Stimulated activated CD4-positive, alpha-beta T cell treated with anti-CD3 and anti-CD28 coated beads, Interleukin-4, amount 100 ng/mL, for 4 hours (primary cell): ENCODE measurements around the gene ITIH5.
"Not testable (repeated sequence)": the region's sequence is repeated elsewhere in the genome, so short reads cannot be mapped to it uniquely, and the experiment has no call there.

Experiments
- DNase-seq, 2 experiments: peaks; one replicate each; pipeline ENCODE4 v3.0.0-alpha.2; 2020

Gene ITIH5

DNA sequence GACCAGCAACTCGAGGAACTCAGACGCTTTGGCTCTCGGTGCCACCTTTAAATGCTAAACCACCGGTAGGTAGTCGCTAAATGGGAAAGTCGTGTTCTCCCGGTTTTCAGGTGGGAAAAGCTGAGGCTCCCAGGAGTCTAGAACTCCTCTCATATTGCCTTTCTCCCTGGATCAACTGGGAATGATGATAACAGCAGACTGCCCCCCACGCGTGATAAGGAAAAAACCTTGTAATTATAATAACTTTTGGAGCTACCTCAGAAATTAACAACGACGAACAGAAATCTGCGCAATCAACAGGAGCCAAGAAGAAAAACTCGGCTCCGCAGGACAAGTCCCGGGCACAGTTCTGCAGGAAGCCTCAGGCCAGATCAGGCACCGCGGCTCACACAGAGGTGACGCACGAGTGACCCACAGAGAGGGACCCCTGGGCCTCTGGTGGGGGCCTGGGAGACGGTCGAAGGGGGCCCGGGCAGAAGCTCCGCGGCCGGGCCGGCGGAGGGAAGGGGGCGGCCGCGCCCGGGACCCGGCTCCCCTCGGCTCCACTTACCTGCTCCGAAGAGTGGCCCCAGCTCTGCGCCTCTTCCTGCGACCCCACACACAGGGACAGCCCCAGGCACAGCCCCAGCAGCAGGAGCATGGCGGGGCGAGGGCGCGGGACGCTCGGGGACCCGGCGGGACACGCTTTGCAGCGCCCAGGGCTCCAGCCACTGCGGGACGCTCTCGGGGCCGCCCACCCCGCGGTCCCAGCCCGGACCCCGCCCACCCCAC is at the start of gene ITIH5:
TSS of gene ITIH5 (minus strand) at position 714 of the 771 bp plus-strand sequence. CDS start at position 640, 74 bp downstream.
- no peak for DNase-seq

DNA sequence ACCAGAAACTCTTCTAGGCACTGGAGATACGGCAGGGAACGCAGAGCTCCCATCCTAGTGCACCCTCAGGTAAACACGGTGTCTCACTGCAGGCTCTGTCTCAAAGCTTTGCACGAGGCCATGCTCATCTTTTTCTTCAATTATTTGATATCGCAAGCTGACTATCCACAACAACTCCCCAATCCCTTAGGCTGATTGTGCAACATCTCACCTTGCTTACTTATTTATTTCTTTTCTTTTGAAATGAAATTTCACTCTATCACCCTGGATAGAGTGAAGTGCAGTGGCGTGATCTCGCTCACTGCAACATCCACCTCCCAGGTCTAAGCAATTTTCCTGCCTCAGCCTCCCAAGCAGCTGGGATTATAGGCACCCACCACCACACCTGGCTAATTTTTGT is 48.7 kb upstream of the ITIH5 start:
- DNase-seq = no peak

DNA sequence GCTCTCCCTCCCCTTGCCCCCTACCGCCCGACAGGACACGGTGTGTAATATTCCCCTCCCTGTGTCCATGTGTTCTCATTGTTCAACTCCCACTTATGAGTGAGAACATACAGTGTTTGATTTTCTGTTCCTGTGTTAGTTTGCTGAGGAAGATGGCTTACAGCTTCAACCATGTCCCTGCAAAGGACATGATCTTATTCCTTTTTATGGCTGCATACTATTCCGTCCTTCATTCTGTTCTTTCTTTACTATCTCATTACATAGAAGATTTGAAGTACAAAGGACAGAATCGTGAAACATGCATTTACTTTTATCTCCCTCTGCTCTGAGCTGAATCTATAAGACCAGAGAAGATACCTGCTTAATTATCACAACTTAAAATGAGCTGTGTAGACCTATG is 44.3 kb upstream of the ITIH5 start:
- not testable (repeated sequence) for DNase-seq

DNA sequence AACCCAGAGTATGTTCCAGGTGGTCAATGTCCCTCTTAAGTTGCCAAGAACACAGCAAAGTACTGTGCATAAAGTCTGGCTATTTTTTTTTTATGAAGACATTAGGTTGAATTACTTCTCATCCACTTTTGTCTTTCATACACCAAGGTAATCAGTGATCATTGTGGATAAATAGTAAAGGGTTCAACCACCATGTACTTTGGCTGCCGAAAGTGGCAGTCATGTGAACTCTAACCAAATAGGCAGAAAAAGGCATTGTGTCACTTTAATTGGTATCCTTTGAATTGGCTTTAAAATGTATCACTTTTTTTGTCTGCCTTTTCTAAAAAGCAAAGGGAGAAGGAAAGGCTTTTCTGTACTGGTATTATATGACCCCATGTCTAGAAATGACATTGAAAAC is 43.7 kb upstream of the ITIH5 start:
- DNase-seq = no peak

DNA sequence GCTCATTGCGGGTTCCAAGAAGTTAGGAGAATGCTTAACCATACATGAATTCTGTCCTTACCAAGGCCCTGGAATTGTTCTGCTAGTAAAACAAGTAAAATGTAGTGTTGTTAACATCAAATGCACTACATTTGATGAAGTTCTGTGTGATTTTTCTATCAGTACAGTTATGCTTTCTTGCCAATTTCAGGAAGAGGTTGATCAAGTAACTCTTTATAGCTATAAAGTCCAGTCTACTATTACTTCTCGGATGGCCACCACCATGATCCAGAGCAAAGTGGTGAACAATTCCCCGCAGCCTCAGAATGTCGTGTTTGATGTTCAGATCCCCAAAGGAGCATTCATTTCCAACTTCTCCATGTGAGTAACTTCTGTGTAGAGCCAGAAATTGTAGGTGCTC is 42.1 kb upstream of the ITIH5 start:
- no peak for DNase-seq

DNA sequence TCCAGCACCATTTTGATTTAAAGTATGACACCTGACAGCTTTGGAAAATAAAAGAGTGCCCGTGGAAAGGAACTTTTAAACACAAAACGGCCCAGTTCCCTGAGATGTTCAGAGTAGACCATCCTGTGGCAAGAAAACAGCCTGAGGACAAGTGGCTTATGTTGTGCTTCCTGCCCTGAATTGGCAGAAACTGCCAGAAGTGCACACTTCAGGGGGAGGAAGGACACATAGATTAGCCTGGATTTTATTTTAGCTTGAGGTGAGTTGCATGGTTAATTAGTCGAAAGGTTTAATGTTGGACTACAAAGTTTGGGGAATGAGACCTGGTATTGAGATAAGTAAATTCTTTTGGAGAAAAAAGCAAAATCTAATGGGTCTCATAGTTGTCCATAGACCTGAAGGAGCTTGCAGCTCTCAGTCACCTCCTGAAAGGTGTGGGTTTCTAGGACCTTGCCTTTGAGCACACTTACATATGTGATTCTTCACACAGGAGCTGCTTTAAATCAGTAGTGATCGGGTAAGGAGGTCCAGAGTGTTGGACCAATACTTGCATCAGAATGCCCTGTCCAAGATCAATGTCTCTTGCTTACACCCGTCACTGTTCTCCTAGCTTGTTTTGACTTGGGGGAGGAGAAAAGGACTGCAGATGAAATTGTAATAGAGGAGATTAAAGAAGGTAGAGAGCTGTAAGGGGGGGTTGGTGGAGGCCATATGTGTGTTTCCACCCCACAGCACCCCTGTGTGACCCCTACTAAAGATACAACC is 41.3 kb upstream of the ITIH5 start:
- DNase-seq = no peak

DNA sequence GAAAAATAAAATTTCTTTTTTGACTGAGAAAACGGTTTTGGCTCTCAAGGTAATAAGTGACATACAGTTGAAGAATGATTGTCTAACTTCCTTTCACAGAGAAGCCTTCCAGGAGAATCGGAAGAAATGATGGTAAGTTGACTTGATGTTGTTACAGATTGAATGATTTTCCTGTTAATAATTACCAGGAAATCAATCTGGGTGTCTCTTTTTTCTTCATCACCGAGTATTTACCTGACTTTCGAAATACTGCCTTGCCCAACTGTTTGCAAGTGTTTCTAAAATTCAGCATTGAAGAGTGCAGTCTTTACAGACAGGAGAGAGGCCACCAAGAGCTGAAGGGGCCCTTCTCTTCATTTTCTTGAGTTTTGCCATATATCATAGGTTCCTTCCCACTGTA is 40.3 kb upstream of the ITIH5 start:
- no peak for DNase-seq

DNA sequence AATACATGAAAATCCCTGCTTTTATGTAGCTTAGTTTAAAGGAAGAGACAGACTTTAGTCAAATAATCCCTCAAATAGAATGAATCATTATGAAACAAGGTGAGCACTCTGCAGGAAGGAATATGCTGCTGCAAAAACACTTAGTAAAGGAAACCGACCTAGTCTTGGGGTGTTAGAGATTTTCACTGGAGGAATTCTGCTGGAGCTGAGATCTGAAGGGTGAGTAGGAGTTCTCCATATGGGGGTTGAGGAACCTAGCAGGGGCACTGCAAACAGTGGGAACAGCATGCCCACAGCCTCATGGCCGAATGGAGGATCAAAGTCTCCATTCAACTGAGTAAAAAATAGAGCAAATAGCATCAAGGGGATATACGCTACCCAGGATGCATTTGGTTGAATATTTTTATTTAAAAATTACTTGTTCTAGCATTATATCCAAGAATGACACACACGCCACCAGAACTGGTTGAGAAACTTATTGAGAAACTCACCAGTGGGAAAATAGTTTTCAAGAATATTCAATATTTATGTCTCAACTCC is 39.8 kb upstream of the ITIH5 start:
- DNase-seq = no peak

DNA sequence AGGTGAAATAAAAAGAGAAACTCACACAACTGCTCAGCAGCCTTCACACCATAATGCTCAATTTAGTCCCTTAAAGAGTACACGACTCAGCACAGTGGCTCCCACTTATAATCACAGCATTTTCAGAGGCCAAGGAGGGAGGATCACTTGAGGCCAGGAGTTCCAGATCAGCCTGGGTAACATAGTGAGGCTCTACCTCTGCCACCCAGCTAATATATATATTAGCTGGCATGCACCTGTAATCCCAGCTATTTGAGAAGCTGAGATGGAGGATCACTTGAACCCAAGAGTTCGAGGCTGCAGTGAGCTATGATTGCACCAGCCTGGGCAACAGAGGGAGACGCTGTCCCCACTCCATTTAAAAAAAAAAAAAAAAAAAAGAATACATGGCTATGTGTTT is 38.6 kb upstream of the ITIH5 start:
- DNase-seq = no peak

DNA sequence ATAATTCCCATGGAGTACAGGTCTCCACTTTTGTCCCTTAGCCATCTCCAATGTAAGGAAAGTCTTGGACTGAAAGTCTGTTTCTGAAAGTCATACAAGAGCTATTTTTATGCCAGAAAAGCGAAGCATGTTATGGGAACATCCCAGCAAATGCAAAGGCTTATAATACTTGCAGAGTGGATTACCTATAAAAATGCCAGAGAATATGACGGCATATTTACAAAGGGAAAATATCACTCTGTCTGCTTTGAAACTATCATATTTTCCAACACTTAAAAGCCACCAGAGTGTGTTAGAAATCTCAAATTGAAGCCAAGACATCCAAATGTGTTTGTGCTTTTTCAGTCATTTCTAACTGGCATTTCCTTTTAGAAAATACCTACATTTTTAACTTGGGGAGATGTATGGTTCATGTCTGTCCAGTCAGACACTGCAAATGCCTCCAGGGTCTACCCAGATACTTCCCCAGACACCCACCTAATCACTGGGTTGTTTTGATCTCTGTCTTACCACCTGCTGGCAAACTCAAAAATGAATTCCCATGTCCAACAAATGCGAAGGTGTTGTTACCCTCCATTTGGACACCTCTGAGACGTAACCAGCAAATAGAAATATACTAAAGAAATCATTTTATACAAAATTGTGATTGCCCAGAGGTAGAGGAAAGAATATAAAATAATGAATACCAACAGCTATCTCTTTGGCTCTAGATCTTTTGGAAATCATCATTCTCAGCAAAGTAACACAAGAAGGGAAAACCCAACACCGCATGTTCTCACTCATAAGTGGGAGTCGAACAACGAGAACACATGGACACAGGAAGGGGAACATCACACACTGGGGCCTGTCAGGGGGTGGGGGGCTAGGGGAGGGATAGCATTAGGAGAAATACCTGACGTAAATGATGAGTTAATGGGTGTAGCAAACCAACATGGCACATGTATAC is 37.6 kb upstream of the ITIH5 start:
- DNase-seq = no peak

DNA sequence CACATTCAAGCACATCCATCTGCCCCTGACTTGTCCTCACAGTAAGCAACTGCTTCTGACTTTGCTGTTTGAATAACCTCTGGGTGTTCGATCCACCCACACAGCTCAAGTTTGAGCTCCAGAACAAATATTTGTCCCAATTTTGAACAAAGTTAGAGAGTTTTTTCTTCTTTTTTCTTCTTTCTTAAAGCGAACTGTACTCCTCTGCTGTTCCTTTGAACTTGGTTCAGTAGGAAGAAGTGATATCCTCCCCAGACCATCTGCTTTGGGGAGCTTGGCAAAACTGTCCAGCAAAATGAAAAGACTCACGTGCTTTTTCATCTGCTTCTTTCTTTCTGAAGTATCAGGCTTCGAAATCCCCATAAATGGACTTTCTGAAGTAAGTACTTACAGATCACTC is 36.4 kb upstream of the ITIH5 start, which contains the start of gene ITIH2:
TSS of gene ITIH2 (plus strand) at position 177 of the 400 bp plus-strand sequence. CDS start at position 296, 119 bp downstream.
- DNase-seq = no peak

DNA sequence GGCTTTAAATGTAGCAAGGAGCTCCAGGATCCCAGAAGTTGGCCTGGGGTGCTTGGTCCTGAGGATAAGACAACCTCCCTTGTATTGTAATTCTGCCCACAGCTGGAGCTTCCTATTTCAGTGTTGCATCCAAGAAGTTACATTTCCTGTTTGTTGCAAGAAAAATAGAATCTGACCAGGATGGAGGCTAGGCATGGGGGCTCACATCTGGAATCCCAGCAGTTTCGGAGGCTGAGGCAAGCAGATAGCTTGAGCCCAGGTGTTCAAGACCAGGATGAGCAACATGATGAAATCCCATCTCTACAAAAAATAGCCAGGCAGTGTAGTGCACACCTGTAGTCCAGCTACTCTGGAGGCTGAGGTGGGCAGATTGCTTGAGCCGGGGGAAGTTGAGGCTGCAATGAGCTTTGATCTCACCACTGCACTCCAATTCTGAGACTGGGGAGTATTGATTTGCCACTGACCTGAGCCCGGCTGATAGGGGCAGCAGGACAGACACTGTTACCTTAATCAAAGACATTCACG is 35.6 kb upstream of the ITIH5 start:
- DNase-seq = no peak

DNA sequence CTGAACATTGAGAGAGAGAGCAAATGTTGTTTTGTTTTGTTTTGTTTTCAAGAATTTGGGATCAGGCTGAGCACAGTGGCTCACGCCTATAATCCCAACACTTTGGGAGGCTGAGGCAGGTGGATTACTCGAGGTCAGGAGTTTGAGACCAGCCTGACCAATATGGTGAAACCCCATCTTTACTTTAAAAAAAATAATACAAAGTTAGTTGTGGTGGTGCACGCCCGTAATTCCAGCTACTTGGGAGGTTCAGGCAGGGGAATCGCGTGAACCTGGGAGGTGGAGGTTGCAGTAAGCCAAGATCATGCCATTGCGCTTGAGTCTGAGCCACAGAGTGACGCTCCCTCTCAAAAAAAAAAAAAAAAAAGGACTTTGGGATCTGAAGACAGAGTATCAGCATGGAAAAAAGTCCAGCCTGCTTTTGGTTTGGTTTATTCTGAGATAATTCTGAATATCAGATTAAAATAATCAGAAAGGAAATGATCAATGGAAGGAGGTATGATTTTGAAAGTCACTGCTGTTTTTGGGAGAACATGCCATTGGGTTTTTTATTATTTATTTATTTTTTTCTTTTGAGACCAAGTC is 34.5 kb upstream of the ITIH5 start:
- no peak for DNase-seq

DNA sequence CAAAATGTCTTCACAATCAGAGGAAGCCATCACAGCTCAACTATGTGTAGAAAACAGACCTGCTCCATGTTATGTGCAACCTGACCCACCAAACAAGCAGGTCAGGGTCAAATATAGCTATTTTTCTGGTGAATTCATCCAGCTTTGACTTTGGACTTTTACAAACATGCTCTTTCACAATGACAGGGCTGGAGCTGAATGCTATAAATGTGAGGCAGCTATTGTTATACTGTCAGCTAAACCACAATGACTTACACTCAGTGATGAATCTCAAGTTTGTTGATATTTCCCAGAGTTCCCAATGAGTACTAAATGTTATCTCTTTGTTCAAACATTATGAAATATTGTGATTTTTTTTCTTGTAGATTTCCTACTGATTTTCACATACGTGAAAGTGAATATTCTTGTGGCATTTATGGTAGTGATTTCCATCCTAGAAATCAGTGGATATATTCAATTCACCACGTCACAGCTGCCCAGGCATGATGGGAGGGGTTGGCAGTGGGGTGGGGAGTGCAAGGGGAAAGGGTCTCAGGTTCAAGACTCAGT is 33.9 kb upstream of the ITIH5 start:
- DNase-seq = no peak

DNA sequence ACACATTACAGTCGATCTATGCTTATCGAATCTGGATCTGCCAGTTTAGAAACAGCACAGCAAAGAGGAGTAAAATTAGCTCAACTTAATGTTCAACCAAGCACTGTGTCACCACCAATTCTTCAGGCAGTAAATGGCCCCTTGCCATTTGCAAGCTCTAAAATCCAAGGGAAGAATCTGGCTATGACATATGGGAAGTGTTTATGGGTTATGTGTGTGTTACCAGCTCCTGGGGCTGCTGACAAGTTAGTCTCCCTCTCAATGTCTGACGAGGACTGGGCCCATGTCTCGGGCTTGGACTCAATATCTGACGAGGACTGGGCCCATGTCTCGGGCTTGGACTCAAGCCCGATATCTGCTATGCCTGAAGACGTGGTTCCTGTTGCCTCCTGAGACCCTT is 30.7 kb upstream of the ITIH5 start:
- no peak for DNase-seq

DNA sequence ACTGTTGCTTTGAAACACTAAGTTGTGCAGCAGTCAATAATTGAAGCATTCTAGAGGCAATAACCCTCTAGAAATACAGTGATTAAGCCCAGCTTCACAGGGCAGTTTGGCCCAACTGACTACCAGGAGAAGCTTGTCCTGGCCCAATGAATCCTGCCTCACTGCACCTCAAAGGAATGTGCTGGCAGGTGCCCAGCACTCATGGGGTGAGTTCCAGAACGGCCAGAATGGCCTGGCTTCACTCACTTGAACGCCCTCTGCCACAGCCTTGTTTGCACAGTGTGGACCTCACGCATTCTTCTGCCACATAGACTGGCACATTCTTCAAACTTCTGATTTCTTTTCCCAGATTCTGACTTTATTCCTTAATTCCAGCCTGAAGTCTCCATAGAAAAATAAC is 29.8 kb upstream of the ITIH5 start:
- DNase-seq = no peak

DNA sequence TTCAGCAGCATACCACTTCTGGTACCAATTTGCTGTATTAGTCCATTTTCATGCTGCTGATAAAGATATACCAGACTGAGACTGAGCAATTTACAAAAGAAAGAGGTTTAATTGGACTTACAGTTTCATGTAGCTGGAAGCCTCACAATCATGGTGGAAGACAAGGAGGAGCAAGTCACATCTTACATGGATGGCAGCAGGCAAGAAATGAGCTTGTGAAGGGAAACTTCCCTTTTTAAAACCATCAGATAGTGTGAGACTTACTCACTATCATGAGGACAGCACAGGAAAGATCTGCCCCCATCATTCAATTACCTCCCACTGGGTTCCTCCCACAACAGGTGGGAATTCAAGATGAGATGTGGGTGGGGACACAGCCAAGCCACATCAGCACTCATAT is 26.4 kb upstream of the ITIH5 start:
- not testable (repeated sequence) for DNase-seq

DNA sequence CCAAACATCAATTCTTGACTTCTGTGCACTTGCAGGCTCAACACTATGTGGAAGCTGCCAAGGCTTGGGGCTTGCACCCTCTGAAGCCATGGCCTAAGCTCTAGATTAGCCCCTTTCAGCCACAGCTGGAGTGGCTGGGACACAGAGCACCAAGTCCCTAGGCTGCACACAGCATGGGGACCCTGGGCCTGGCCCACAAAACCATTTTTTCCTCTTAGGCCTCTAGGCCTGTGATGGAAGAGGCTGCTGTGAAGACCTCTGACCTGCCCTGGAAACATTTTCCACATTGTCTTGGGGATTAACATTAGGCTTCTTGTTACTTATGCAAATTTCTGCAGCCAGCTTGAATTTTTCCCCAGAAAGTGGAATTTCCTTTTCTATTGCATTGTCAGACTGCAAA is 25.6 kb upstream of the ITIH5 start:
- not testable (repeated sequence) for DNase-seq

DNA sequence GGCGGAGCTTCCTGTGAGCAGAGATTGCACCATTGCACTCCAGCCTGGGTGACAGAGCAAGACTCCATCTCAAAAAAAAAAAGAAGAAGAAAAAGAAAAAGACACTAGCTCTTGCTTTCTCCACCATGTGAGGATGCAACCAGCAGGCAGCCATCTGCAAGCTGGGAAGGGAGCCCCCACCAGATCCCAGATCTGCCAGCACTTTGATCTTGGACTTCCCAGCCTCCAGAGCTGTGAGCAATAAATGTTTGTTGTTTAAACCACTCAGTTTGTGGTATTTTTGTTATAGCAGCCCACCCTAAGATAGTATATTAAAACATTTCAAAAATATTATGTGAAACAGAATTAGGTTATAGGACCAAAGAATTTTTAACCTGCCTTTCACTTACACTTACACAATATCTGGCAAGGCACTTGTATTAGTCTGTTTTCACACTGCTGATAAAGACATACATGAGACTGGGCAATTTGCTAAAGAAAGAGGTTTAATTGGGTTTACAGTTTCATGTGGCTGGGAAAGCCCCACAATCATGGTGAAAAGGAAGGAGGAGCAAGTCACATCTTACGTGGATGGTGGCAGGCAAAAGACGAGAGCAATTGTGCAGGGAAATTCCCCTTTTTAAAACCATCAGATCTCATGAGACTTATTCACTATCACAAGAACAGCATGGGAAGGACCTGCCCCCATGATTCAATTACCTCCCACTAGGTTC is 24.3 kb upstream of the ITIH5 start:
- not testable (repeated sequence) for DNase-seq

DNA sequence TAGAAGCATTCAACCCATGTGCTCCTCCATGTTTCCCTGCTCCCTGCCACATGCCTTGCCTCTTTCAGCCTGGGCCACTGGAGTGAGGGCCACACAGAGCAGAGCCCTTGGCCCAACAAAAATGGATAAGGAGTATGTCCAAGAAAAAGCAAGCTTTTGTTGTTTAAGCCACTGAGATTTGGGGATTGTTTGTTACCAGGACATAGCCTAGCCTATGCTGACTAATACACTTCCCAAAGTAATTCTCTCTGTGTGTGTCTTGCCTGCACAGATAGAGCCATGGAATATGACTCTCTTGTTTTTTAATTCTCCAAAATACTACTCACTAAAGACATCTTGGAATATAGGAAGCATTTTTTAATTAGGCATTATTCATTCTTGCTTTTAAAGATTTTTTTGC is 22.8 kb upstream of the ITIH5 start:
- DNase-seq = no peak

DNA sequence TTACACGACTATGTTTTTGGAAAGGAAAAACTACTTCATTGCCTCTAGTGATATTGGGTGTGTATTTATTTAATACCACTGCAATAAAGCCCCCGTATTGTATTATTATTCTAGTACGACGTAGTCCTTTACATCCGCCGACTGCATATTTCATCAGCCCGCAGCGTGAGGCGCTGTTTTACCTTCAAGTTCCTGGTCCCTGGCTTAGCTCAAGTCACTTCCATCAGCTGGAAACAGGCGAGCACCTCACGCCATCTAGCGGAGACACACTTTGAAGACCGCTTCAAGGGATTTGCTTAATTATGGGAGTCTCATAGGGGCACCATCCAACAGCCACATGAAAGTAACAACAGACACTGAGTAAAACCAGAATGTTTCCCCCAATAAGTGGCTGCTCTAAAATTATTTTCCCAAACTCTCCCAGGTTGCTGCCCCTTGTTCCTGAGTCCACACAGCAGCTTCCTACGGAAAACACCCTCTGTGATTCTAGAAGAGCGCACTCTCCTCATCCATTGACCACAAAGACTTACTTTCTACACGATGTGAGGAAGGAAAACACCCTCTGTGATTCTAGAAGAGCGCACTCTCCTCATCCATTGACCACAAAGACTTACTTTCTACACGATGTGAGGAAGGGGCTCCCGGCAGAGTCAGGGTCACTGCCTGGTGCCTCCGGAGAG is 20.6 kb upstream of the ITIH5 start:
- DNase-seq = peak; percentile 56 to 75
